H1 (cell line): ENCODE data around the gene KRIT1. TPM values are rescaled to one million over a fixed set of nuclear protein-coding genes. Genes with fewer than 3 reads are reported as not detected.

ENCODE experiments used
- CTCF ChIA-PET: fragments of 300-600 bp; sonication (Branson Sonifier 250); formaldehyde crosslinking; loops from one replicate; lab custom pipeline; 2021; ENCODE audit not compliant: partially characterized antibody; lab: Charles Lee
- POLR2A ChIA-PET: fragments of 300-600 bp; sonication (Branson Sonifier 250); formaldehyde crosslinking; loops from one replicate; lab custom pipeline; 2021; ENCODE audit warnings: inconsistent platforms; ENCODE audit not compliant: partially characterized antibody; lab: Charles Lee
- DNase-seq, 2 experiments: peaks; one replicate each; pipeline versions ENCODE4 v3.0.0 to v3.0.0-alpha.2; 2010 to 2022; ENCODE audit warnings: low spot score in 2 of 2, low read depth in 1 of 2, mixed read lengths in 1 of 2
- FAIRE-seq: peaks from 2 replicates; lab custom pipeline; 2011; peaks lifted over from hg19 to GRCh38; lab: Jason Lieb, UNC
- H2AFZ ChIP-seq: 2 replicates; pipeline ENCODE4 v1.8.1; 2012; ENCODE audit warnings: low read length, inconsistent platforms
- H2AK5ac ChIP-seq: 2 replicates; pipeline ENCODE4 v1.6.1; 2013; ENCODE audit warnings: low read depth, low read length
- H2BK120ac ChIP-seq: replicated peaks from 2 replicates; pipeline ENCODE3; 2013; ENCODE audit warnings: low read depth, low read length, inconsistent platforms
- H2BK12ac ChIP-seq: 2 replicates; pipeline ENCODE4 v1.6.1; 2013; ENCODE audit warnings: low read depth, low read length
- H2BK15ac ChIP-seq: 2 replicates; pipeline ENCODE4 v1.6.1; 2013; ENCODE audit warnings: low read length
- H2BK20ac ChIP-seq: 2 replicates; pipeline ENCODE4 v1.6.1; 2013; ENCODE audit warnings: low read length
- H2BK5ac ChIP-seq: 2 replicates; pipeline ENCODE4 v1.6.1; 2013; ENCODE audit warnings: low read depth, low read length
- H3K14ac ChIP-seq: 2 replicates; pipeline ENCODE4 v1.6.1; 2013; ENCODE audit warnings: inconsistent platforms; ENCODE audit not compliant: insufficient read length
- H3K18ac ChIP-seq: 2 replicates; pipeline ENCODE4 v1.6.1; 2013; ENCODE audit warnings: low read length; ENCODE audit errors: extremely low read depth
- H3K23ac ChIP-seq: 2 replicates; pipeline ENCODE4 v1.6.1; 2013; ENCODE audit warnings: inconsistent platforms; ENCODE audit not compliant: insufficient read length
- H3K23me2 ChIP-seq: 2 replicates; pipeline ENCODE4 v1.6.1; 2013; ENCODE audit warnings: low read depth, low read length
- H3K27ac ChIP-seq: 2 replicates; pipeline ENCODE4 v1.6.1; 2011; ENCODE audit warnings: low read depth, low read length, inconsistent platforms
- H3K27me3 ChIP-seq, 4 experiments: replicated peaks in 1 of 4; 1 replicate in 1 of 4; 2 replicates in 3 of 4; pipeline versions ENCODE4 v1.6.1 to v1.8.1; 2011 to 2013; ENCODE audit warnings: low read length in 3 of 4, mild to moderate bottlenecking in 3 of 4, inconsistent platforms in 2 of 4, mixed read lengths in 2 of 4, moderate library complexity in 1 of 4; ENCODE audit not compliant: control insufficient read depth in 3 of 4, insufficient read depth in 3 of 4; ENCODE audit errors: extremely low read depth in 1 of 4
- H3K36me3 ChIP-seq, 4 experiments: 2 replicates each; pipeline versions ENCODE4 v1.6.1 to v1.8.1; 2011 to 2013; ENCODE audit warnings: mild to moderate bottlenecking in 4 of 4, low read length in 3 of 4, moderate library complexity in 2 of 4, control low read depth in 1 of 4, inconsistent platforms in 1 of 4; ENCODE audit not compliant: insufficient read depth in 4 of 4, control insufficient read depth in 2 of 4
- H3K4ac ChIP-seq: replicated peaks from 2 replicates; pipeline ENCODE3; 2013; ENCODE audit warnings: low read length, low read depth, mixed read lengths, inconsistent platforms; ENCODE audit not compliant: insufficient read length
- H3K4me1 ChIP-seq, 4 experiments: replicated peaks in 1 of 4; 1 replicate in 1 of 4; 2 replicates in 3 of 4; pipeline versions ENCODE4 v1.6.1 to v1.8.1; 2011 to 2013; ENCODE audit warnings: low read length in 3 of 4, inconsistent platforms in 2 of 4, mixed read lengths in 1 of 4; ENCODE audit not compliant: insufficient read depth in 4 of 4, control insufficient read depth in 3 of 4
- H3K4me2 ChIP-seq, 2 experiments: 2 replicates each; pipeline versions ENCODE4 v1.6.1 to v1.8.1; 2011 to 2013; ENCODE audit warnings: low read depth in 2 of 2, low read length in 2 of 2, control low read depth in 1 of 2, inconsistent platforms in 1 of 2, mild to moderate bottlenecking in 1 of 2; ENCODE audit not compliant: insufficient read depth in 1 of 2
- H3K4me3 ChIP-seq, 4 experiments: fragments of 200-600, 300-600 bp in 1 of 4; sonication (generic), shearing (Covaris generic), sonication (Bioruptor Twin) in 1 of 4; 2 replicates each; pipeline versions ENCODE4 v1.5.1 to v1.8.1; 2011 to 2016; ENCODE audit warnings: low read length in 4 of 4, low read depth in 3 of 4, control low read depth in 2 of 4, inconsistent platforms in 2 of 4, mild to moderate bottlenecking in 2 of 4, mixed read lengths in 1 of 4, moderate library complexity in 1 of 4; ENCODE audit not compliant: insufficient read depth in 2 of 4; ENCODE audit errors: extremely low read depth in 1 of 4
- H3K56ac ChIP-seq: replicated peaks from 2 replicates; pipeline ENCODE3; 2013; ENCODE audit warnings: low read depth, mild to moderate bottlenecking, mixed read lengths, low read length, inconsistent platforms; ENCODE audit not compliant: insufficient read length
- H3K79me1 ChIP-seq: 2 replicates; pipeline ENCODE4 v1.6.1; 2013; ENCODE audit warnings: low read depth, low read length, control low read depth
- H3K79me2 ChIP-seq, 2 experiments: 2 replicates each; pipeline versions ENCODE4 v1.6.1 to v1.8.1; 2012 to 2013; ENCODE audit warnings: low read length in 2 of 2, mild to moderate bottlenecking in 2 of 2, inconsistent platforms in 1 of 2; ENCODE audit not compliant: insufficient read depth in 2 of 2, control insufficient read depth in 1 of 2
- H3K9ac ChIP-seq, 4 experiments: replicated peaks in 1 of 4; 1 replicate in 1 of 4; 2 replicates in 3 of 4; pipeline versions ENCODE4 v1.6.1 to v1.8.1; 2011 to 2013; ENCODE audit warnings: low read depth in 3 of 4, low read length in 3 of 4, control low read depth in 2 of 4, mild to moderate bottlenecking in 2 of 4, moderate library complexity in 2 of 4, inconsistent platforms in 1 of 4; ENCODE audit errors: extremely low read depth in 1 of 4
- H3K9me3 ChIP-seq, 2 experiments: 2 replicates each; pipeline versions ENCODE4 v1.6.1 to v1.8.1; 2012 to 2013; ENCODE audit warnings: mild to moderate bottlenecking in 2 of 2, moderate library complexity in 2 of 2, control low read depth in 1 of 2, inconsistent platforms in 1 of 2, low read depth in 1 of 2, low read length in 1 of 2, mixed read lengths in 1 of 2; ENCODE audit not compliant: insufficient read depth in 2 of 2
- H4K20me1 ChIP-seq, 2 experiments: replicated peaks in 1 of 2; 2 replicates each; pipeline versions ENCODE3 to v1.8.1; 2011 to 2013; ENCODE audit warnings: inconsistent platforms in 2 of 2, low read length in 2 of 2, mild to moderate bottlenecking in 1 of 2; ENCODE audit not compliant: insufficient read depth in 2 of 2, control insufficient read depth in 1 of 2
- H4K5ac ChIP-seq: 2 replicates; pipeline ENCODE4 v1.6.1; 2013; ENCODE audit warnings: low read length, low read depth, mixed read lengths, inconsistent platforms; ENCODE audit not compliant: insufficient read length
- H4K8ac ChIP-seq: 2 replicates; pipeline ENCODE4 v1.8.0; 2013; ENCODE audit warnings: mild to moderate bottlenecking, moderate library complexity, low read length, inconsistent platforms; ENCODE audit not compliant: insufficient read depth; ENCODE audit errors: extremely low read depth
- H4K91ac ChIP-seq: replicated peaks from 2 replicates; pipeline ENCODE3; 2013; ENCODE audit warnings: low read length, mixed read lengths, inconsistent platforms; ENCODE audit not compliant: insufficient read length
- ATF3 ChIP-seq: IDR thresholded peaks from 2 replicates; pipeline ENCODE4 v1.6.1; 2011; ENCODE audit warnings: low read depth, mild to moderate bottlenecking, low read length; ENCODE audit not compliant: insufficient read depth
- CTCF ChIP-seq, 3 experiments: IDR thresholded peaks; 1 replicate in 2 of 3; 2 replicates in 1 of 3; pipeline versions ENCODE4 v1.5.1 to v1.6.1; 2011; ENCODE audit warnings: low read length in 3 of 3, mild to moderate bottlenecking in 3 of 3, inconsistent platforms in 2 of 3, low read depth in 1 of 3, moderate library complexity in 1 of 3; ENCODE audit not compliant: insufficient read depth in 1 of 3; ENCODE audit errors: control extremely low read depth in 1 of 3
- GTF2F1 ChIP-seq: IDR thresholded peaks from 2 replicates; pipeline ENCODE4 v1.6.1; 2012; ENCODE audit warnings: low read depth, low read length, improper control_type of control experiment, borderline replicate concordance
- HDAC6 ChIP-seq: IDR thresholded peaks from one replicate; pipeline ENCODE4 v1.7.1; 2012; ENCODE audit warnings: low read depth, mild to moderate bottlenecking, inconsistent platforms, low read length, moderate library complexity
- NRF1 ChIP-seq: IDR thresholded peaks from 2 replicates; pipeline ENCODE4 v1.6.1; 2011; ENCODE audit warnings: mild to moderate bottlenecking, low read depth, low read length, improper control_type of control experiment
- SP1 ChIP-seq: IDR thresholded peaks from 2 replicates; pipeline ENCODE4 v1.6.1; 2011; ENCODE audit warnings: low read depth, low read length
- TCF12 ChIP-seq: IDR thresholded peaks from 2 replicates; pipeline ENCODE4 v1.6.1; 2011; ENCODE audit warnings: low read depth, mild to moderate bottlenecking, low read length
- WGBS, 2 experiments: shearing (Covaris generic) in 1 of 2; methylation state at CpG; one replicate each; pipeline versions ENCODE4 v1.1.6 to v1.1.7; 2013 to 2015; ENCODE audit warnings: low lambda C conversion rate in 2 of 2, mixed read lengths in 2 of 2, inconsistent platforms in 1 of 2, low coverage in 1 of 2, missing lambda C conversion rate in 1 of 2; ENCODE audit not compliant: insufficient replicate concordance in 2 of 2, insufficient coverage in 1 of 2, insufficient read length in 1 of 2; ENCODE audit errors: extremely low coverage in 1 of 2, missing lambda C conversion rate in 1 of 2; 5-methylcytosine and 5-hydroxymethylcytosine counted together
- polyA plus RNA-seq, 7 experiments: library from polyadenylated mRNA; depleted of rRNA in 3 of 7; stranded (reverse) in 5 of 7; unstranded in 2 of 7; fragments of >200 nt in 5 of 7; fragments of 200-250 nt in 2 of 7; gene quantifications; 1 replicate in 5 of 7; 2 replicates in 1 of 7; 4 replicates in 1 of 7; pipeline versions ENCODE4 v1.2.1 to v1.2.3, GENCODE V29; 2011 to 2013; ENCODE audit warnings: missing spikeins in 2 of 7, mixed read lengths in 2 of 7
- total RNA-seq: library from RNA; stranded (reverse); fragmentation: NEBNext Ultra II Directional; extraction: Animal tissue kit (Norgen Biotek cat#: 25700); gene quantifications from 2 replicates; pipeline ENCODE4 v1.2.1, GENCODE V29; 2021

Gene KRIT1
- total and polyA plus RNA-seq, 2 of the 8 experiments (the other 6 are each of a cell fraction or from before 2014, with no cell fraction given), result 14.3 to 28.8 TPM

GRCh38 chr7:92178928-92179924 lies 66.5 kb downstream of the KRIT1 start, which contains the start of gene LRRD1:
LRRD1 (minus strand) TSS chr7:92179142; CDS start chr7:92165202, 13,940 bp downstream.
- Histone ChIP-seq H3K4me1 (no peaks in the 10 kb centered on the region; a peak in 1 of 7 replicates), H3K23ac (no peak within 1 kb of the TSS), H2BK120ac (no peak within 1 kb of the TSS), H3K4ac (no peak within 1 kb of the TSS), H2BK20ac (no peak within 1 kb of the TSS), H2AFZ (peak within 1 kb of the TSS; percentile 74), H4K91ac (no peak within 1 kb of the TSS), H2AK5ac (no peak within 1 kb of the TSS), H2BK5ac (no peak within 1 kb of the TSS), H3K14ac (no peak within 1 kb of the TSS), H3K4me2 (peak within 1 kb of the TSS; percentile 69 to 75), H4K5ac (no peak within 1 kb of the TSS), H3K27ac (no peak within 1 kb of the TSS), H3K56ac (no peak within 1 kb of the TSS), H3K79me2 (no peaks in the 10 kb centered on the region), H3K9me3 (no peaks in the 10 kb centered on the region), H3K9ac (peak within 1 kb of the TSS in 1 of 4 experiments; percentile 21; a peak in 1 of 7 replicates), H3K27me3 (peaks cover 1 to 4% (median 3%) of the 10 kb centered on the region in 4 experiments; a peak in 4 of 7 replicates), H4K20me1 (no peaks in the 10 kb centered on the region), H3K36me3 (no peaks in the 10 kb centered on the region), H2BK15ac (no peak within 1 kb of the TSS), H2BK12ac (no peak within 1 kb of the TSS), H3K18ac (peak within 1 kb of the TSS; percentile 6; the same call in 1 of the 2 replicates), H4K8ac (peak within 1 kb of the TSS; percentile 83; the same call in 1 of the 2 replicates), H3K79me1 (no peaks in the 10 kb centered on the region), H3K4me3 (peak within 1 kb of the TSS; percentile 36 to 64 (median 54); a peak in 7 of 8 replicates), H3K23me2 (no peaks in the 10 kb centered on the region)
- DNase-seq (peak; percentile 65 to 100), FAIRE-seq (peak; percentile 82)
- ChIA-PET POLR2A (interaction anchor here (0.5 to 1.4 kb wide), 6 partner anchors 9 to 268 kb away, joined by 3 to 8 read pairs (median 4); partner anchors contain the start of genes CYP51A1 and GATAD1), CTCF (interaction anchor here (0.6 to 1.3 kb wide), 19 partner anchors 9 to 299 kb away, joined by 3 to 7 read pairs (median 3); partner anchors contain the start of genes ANKIB1, CYP51A1, ERVW-1 and KRIT1)
- 24% methylated on average over 60 of the region's 60 CpGs; no CpG with 5 or more reads in 1 of the 2 experiments for WGBS, 2 experiments
- TF ChIP-seq TCF12, result no peak; the same call in 1 of the 2 replicates
- TF ChIP-seq SP1, result no peak
- TF ChIP-seq NRF1, result peak; percentile 26; the same call in 1 of the 2 replicates
- no peak for TF ChIP-seq GTF2F1
- peak; percentile 86 to 97 (median 96) for TF ChIP-seq CTCF (IDR thresholded peaks at IDR 0.05; ENCODE audit: control extremely low read depth in 1 of 3, insufficient read depth in 1 of 3, low read depth in 1 of 3, low read length in 3 of 3)
- no peak for TF ChIP-seq ATF3
- TF ChIP-seq HDAC6, result no peak
